Lung (tissue), 12 donors: ENCODE results near the gene DSE. TPM values are rescaled to one million over a fixed set of nuclear protein-coding genes. Genes with fewer than 3 reads are reported as not detected.

Experiments used
- ATAC-seq: fragments of 200-7000 bp; cut with Tn5 transposase; one replicate; pipeline ENCODE4 v1.9.1; 2020; ENCODE audit warnings: moderate number of reproducible peaks; ENCODE audit not compliant: insufficient read depth, low FRiP score
- DNase-seq, 3 donors: peaks; one replicate each; pipeline ENCODE4 v3.0.0-alpha.2; 2013 to 2017
- H3K27ac ChIP-seq, 2 donors: one replicate each; pipeline ENCODE4 v1.5.1; 2013; ENCODE audit warnings: mild to moderate bottlenecking in 2 of 2, moderate library complexity in 2 of 2, control low read depth in 1 of 2, inconsistent platforms in 1 of 2, low read depth in 1 of 2, low read length in 1 of 2
- H3K27me3 ChIP-seq, 3 donors: one replicate each; pipeline ENCODE4 v1.5.1; 2013; ENCODE audit warnings: low read length in 2 of 3; ENCODE audit not compliant: control insufficient read depth in 3 of 3, insufficient read depth in 3 of 3
- H3K36me3 ChIP-seq, 4 donors: one replicate each; pipeline ENCODE4 v1.5.1; 2013; ENCODE audit warnings: low read length in 4 of 4, mild to moderate bottlenecking in 1 of 4, moderate library complexity in 1 of 4; ENCODE audit not compliant: control insufficient read depth in 4 of 4, insufficient read depth in 4 of 4
- H3K4me1 ChIP-seq, 5 donors: one replicate each; pipeline ENCODE4 v1.5.1; 2013; ENCODE audit warnings: low read length in 5 of 5, mild to moderate bottlenecking in 2 of 5, moderate library complexity in 1 of 5; ENCODE audit not compliant: control insufficient read depth in 5 of 5, insufficient read depth in 5 of 5
- H3K4me3 ChIP-seq: one replicate; pipeline ENCODE4 v1.5.1; 2013; ENCODE audit warnings: mild to moderate bottlenecking, control low read depth, moderate library complexity
- H3K9ac ChIP-seq, 2 donors: one replicate each; pipeline ENCODE4 v1.5.1; 2013; ENCODE audit warnings: low read length in 2 of 2, control low read depth in 1 of 2; ENCODE audit not compliant: insufficient read depth in 1 of 2
- H3K9me3 ChIP-seq, 4 donors: one replicate each; pipeline ENCODE4 v1.5.1; 2013; ENCODE audit warnings: low read length in 3 of 4, mild to moderate bottlenecking in 1 of 4, moderate library complexity in 1 of 4; ENCODE audit not compliant: control insufficient read depth in 4 of 4, insufficient read depth in 3 of 4
- WGBS, 2 donors: extraction: QIAGEN DNeasy Blood & Tissue Kit; methylation state at CpG; one replicate each; pipeline ENCODE4 v1.1.7; 2013; 5-methylcytosine and 5-hydroxymethylcytosine counted together
- polyA plus RNA-seq, 2 donors: library from polyadenylated mRNA; stranded (reverse); fragments of 200-250 nt; gene quantifications; one replicate each; pipeline ENCODE4 v1.2.1, GENCODE V29; 2013
- total RNA-seq, 2 donors: library from RNA; depleted of rRNA in 1 of 2; stranded (reverse); fragments of >200 nt in 1 of 2; gene quantifications; one replicate each; pipeline ENCODE4 v1.2.1, GENCODE V29; 2014 to 2021
- TF ChIP-seq, protein P1 (sequence below): IDR thresholded peaks from 2 replicates; pipeline ENCODE4 v1.5.1; 2012; ENCODE audit warnings: mild to moderate bottlenecking; ENCODE audit errors: control extremely low read depth, extremely low read depth
- donor health status: control.
- donor health status: control.
- donor health status: Bipolar disorder and iron deficiency.
- donor health status: healthy.
- donor health status: DM: yes; HTN: yes; CAD: no.

DSE gene
- total and polyA plus RNA-seq, 4 donors: 5.4 to 46.9 (median 42.4) TPM

DNA sequence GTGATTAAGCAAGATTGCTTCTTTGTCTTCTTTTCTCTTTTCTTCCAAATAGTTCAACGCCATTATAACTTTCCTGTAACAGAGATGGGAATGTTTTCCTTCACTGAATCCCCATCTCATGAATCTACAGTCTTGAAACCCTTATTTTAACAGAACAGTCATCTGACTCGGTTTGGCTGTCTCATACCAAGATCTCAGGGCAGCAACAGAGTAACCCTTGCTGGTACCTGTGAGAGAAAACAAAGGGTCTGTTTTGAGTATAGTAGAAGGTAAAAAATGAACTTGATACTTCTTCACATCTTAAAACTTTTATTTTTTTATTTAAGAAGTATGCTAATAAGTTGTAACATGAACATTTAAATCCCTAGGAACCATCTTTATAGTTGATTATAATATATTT, 19.6 kb upstream of the DSE start:
- no peaks in the 10 kb centered on the region for H3K36me3 ChIP-seq
- 85 to 92% methylated on average over 2 of the region's 2 CpGs for WGBS, 2 donors
- TF ChIP-seq, protein P1, sequence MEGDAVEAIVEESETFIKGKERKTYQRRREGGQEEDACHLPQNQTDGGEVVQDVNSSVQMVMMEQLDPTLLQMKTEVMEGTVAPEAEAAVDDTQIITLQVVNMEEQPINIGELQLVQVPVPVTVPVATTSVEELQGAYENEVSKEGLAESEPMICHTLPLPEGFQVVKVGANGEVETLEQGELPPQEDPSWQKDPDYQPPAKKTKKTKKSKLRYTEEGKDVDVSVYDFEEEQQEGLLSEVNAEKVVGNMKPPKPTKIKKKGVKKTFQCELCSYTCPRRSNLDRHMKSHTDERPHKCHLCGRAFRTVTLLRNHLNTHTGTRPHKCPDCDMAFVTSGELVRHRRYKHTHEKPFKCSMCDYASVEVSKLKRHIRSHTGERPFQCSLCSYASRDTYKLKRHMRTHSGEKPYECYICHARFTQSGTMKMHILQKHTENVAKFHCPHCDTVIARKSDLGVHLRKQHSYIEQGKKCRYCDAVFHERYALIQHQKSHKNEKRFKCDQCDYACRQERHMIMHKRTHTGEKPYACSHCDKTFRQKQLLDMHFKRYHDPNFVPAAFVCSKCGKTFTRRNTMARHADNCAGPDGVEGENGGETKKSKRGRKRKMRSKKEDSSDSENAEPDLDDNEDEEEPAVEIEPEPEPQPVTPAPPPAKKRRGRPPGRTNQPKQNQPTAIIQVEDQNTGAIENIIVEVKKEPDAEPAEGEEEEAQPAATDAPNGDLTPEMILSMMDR: no peak
- H3K4me1 ChIP-seq: peaks cover 0 to 3% (median 0%) of the 10 kb centered on the region in 5 donors
- no peak overlapping the region for H3K27ac ChIP-seq
- ATAC-seq: no peak
- no peak overlapping the region for H3K9ac ChIP-seq
- no peaks in the 10 kb centered on the region for H3K27me3 ChIP-seq
- no peak for DNase-seq
- no peaks in the 10 kb centered on the region for H3K9me3 ChIP-seq
- H3K4me3 ChIP-seq: no peak overlapping the region

DNA sequence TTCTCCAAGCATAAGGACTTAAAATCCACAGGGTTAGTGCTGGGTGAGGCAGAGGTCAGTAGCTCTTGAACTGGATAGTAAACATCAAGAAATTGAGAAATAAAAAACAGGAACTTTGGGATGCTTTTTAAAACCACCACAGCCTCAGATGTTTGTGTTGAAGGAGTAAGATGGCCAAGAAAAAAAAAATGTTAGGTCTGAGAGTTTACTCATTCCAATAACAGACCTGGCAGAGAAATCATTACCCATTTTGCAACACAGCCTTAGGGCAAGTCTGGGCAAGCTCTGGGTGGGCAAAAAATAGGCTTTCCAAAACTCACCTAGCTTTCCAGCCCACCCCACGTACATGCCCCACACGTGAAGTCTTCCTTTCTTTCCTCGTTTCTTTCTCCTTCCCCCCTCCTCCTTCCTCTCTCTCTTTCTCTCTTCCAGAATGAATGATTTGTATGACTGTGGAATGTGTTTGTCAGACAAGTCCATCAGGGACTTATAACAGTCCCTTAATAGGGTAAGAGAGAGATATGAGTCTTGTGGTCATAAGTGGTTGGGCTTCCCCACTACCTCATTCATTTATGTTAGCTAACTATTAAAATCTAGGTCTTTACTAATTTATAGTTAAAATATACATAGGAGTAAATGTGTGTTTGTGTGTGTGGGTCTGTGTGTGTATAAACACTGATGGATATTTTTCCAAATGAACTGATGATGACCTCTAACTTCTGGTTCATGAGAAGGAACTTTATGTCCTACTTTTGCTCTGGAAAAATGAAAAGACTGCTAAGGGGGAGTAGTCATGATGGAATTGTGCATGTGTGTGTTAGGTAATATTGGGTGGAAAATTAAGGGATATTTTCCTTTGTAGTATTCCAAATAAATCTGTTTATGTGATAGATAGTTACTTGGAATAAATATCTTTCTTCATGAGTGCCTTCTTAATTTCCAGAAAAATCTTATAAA, 18.0 kb upstream of the DSE start:
- DNase-seq (peak in 2 of 3 donors; percentile 26 to 33), ATAC-seq (no peak)
- TF ChIP-seq, protein P1: no peak
- Histone ChIP-seq H3K27me3 (no peaks in the 10 kb centered on the region), H3K27ac (peak overlapping the region in 1 of 2 donors; percentile 56), H3K4me1 (peaks cover 0 to 3% (median 0%) of the 10 kb centered on the region in 5 donors), H3K36me3 (no peaks in the 10 kb centered on the region), H3K9ac (no peak overlapping the region), H3K9me3 (no peaks in the 10 kb centered on the region), H3K4me3 (no peak overlapping the region)
- WGBS, 2 donors: 47 to 50% methylated on average over 3 of the region's 3 CpGs

DNA sequence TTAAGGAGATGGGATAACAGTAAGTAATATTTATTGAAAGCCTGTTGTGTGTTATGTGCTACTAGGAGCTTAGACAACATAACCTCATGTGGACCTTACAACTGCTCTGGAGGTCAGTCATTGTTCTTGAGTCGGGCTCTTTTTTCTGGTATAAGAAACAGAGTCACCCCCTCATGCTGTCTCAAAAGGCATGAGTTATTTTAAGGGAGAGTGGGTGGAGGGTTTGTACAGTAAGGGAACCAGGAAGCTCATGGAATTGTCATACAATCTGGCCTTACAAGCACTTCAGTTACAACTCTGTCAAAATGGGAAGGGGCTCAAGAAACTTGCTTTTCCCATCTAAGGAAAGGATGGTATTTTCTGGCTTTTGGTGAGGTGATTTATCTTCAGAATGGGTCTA, 16.5 kb upstream of the DSE start:
- Histone ChIP-seq H3K36me3 (no peaks in the 10 kb centered on the region), H3K27ac (no peak overlapping the region)

More for the DNA sequence above, 16.5 kb upstream of the DSE start:
- 85 to 90% methylated on average over 1 of the region's 1 CpG for WGBS, 2 donors
- H3K9ac ChIP-seq: no peak overlapping the region
- TF ChIP-seq, protein P1: no peak
- no peaks in the 10 kb centered on the region for H3K27me3 ChIP-seq
- DNase-seq (no peak), ATAC-seq (no peak)
- H3K4me3 ChIP-seq: no peak overlapping the region
- no peaks in the 10 kb centered on the region for H3K9me3 ChIP-seq
- H3K4me1 ChIP-seq: peaks cover 0 to 4% (median 0%) of the 10 kb centered on the region in 5 donors
